Hepatocyte (in vitro differentiated cells): ENCODE results near the gene EPHA2. TPM values are rescaled to one million over a fixed set of nuclear protein-coding genes. Genes with fewer than 3 reads are reported as not detected.

Source experiments
- DNase-seq: peaks from one replicate; pipeline ENCODE4 v3.0.0-alpha.2; 2016; ENCODE audit warnings: low spot score
- H2AFZ ChIP-seq: fragments of 200-600 bp; sonication (generic); 2 replicates; pipeline ENCODE4 v1.6.0; 2016; ENCODE audit warnings: antibody characterized with exemption, mild to moderate bottlenecking
- H3K27ac ChIP-seq: fragments of 200-600 bp; sonication (generic); 2 replicates; pipeline ENCODE4 v1.5.1; 2016; ENCODE audit warnings: mild to moderate bottlenecking
- H3K27me3 ChIP-seq: fragments of 200-600 bp; sonication (generic); 2 replicates; pipeline ENCODE4 v1.6.1; 2016
- H3K36me3 ChIP-seq: fragments of 200-600 bp; sonication (generic); replicated peaks from 2 replicates; pipeline ENCODE4 v1.5.1; 2016; ENCODE audit warnings: low read depth; ENCODE audit not compliant: insufficient read depth
- H3K4me1 ChIP-seq: fragments of 200-600 bp; sonication (generic); 2 replicates; pipeline ENCODE4 v1.5.1; 2016; ENCODE audit warnings: mild to moderate bottlenecking, moderate library complexity; ENCODE audit not compliant: insufficient read depth
- H3K4me2 ChIP-seq: fragments of 200-600 bp; sonication (generic); 2 replicates; pipeline ENCODE4 v1.6.0; 2016
- H3K4me3 ChIP-seq: fragments of 200-600 bp; sonication (generic); 2 replicates; pipeline ENCODE4 v1.5.1; 2016; ENCODE audit warnings: mild to moderate bottlenecking
- H3K79me2 ChIP-seq: fragments of 200-600 bp; sonication (generic); 2 replicates; pipeline ENCODE4 v1.6.0; 2017; ENCODE audit warnings: mild to moderate bottlenecking
- H3K9me2 ChIP-seq: fragments of 200-600 bp; sonication (generic); replicated peaks from 2 replicates; pipeline ENCODE4 v1.6.0; 2017; ENCODE audit warnings: mild to moderate bottlenecking; ENCODE audit not compliant: insufficient read depth
- H3K9me3 ChIP-seq: fragments of 200-600 bp; sonication (generic); 2 replicates; pipeline ENCODE4 v1.5.1; 2016; ENCODE audit warnings: low read depth, mild to moderate bottlenecking
- H4K20me1 ChIP-seq: fragments of 200-600 bp; sonication (generic); 2 replicates; pipeline ENCODE4 v1.6.0; 2016; ENCODE audit warnings: mild to moderate bottlenecking; ENCODE audit not compliant: insufficient read depth, poor library complexity, severe bottlenecking
- CTCF ChIP-seq: fragments of 200-600 bp; sonication (generic); IDR thresholded peaks from 2 replicates; pipeline ENCODE4 v1.5.1; 2016; ENCODE audit warnings: antibody characterized with exemption, mild to moderate bottlenecking; ENCODE audit not compliant: poor library complexity
- EZH2 ChIP-seq: fragments of 200-600 bp; sonication (generic); IDR thresholded peaks from 2 replicates; pipeline ENCODE4 v1.6.1; 2016; ENCODE audit warnings: antibody characterized with exemption, mild to moderate bottlenecking, borderline replicate concordance
- EZH2phosphoT487 ChIP-seq: fragments of 200-600 bp; sonication (generic); IDR thresholded peaks from one replicate; pipeline ENCODE4 v1.6.1; 2018; ENCODE audit warnings: antibody characterized with exemption, mild to moderate bottlenecking, low read depth, moderate library complexity; ENCODE audit not compliant: unreplicated experiment, severe bottlenecking
- WGBS: methylation state at CpG from one replicate; pipeline ENCODE4 v1.1.6; 2016; ENCODE audit warnings: low lambda C conversion rate; ENCODE audit errors: missing lambda C conversion rate; 5-methylcytosine and 5-hydroxymethylcytosine counted together
- polyA plus RNA-seq: library from polyadenylated mRNA; unstranded; fragments of >200 nt; fragmentation: Nextera tagmentation; extraction: Ambion mirVana; gene quantifications from 2 replicates; pipeline ENCODE4 v1.2.1, GENCODE V29; 2016
- total RNA-seq: library from RNA; depleted of rRNA; stranded (reverse); fragments of >200 nt; gene quantifications from 2 replicates; pipeline ENCODE4 v1.2.3, GENCODE V29; 2014

Gene EPHA2
- total and polyA plus RNA-seq, 2 experiments from 2014 or later, result 20.4 to 27.3 TPM

- H3K36me3 ChIP-seq, result no peaks in the 10 kb centered on the region
- H3K4me2 ChIP-seq, result peak overlapping the region; percentile 62
- no peaks in the 10 kb centered on the region for H3K27me3 ChIP-seq
- no peaks in the 10 kb centered on the region for H3K9me3 ChIP-seq
- TF ChIP-seq EZH2phosphoT487, result no peak
- TF ChIP-seq EZH2, result no peak
- no peak for TF ChIP-seq CTCF
- H4K20me1 ChIP-seq, result no peaks in the 10 kb centered on the region
- H2AFZ ChIP-seq, result no peak overlapping the region
- H3K79me2 ChIP-seq, result no peaks in the 10 kb centered on the region
- H3K4me1 ChIP-seq, result peaks cover 64% of the 10 kb centered on the region
- H3K27ac ChIP-seq, result peak overlapping the region; percentile 95
- no peaks in the 10 kb centered on the region for H3K9me2 ChIP-seq
- no peak overlapping the region for H3K4me3 ChIP-seq
- DNase-seq, result no peak
- WGBS, result 79% methylated on average over 7 of the region's 7 CpGs
These were observed 20.8 kb upstream of the EPHA2 start for GRCh38 chr1:16176653-16177052.

GRCh38 chr1:16175610-16176553 lies 20.0 kb upstream of the EPHA2 start:
- Histone ChIP-seq H3K79me2 (no peaks in the 10 kb centered on the region), H3K36me3 (no peaks in the 10 kb centered on the region), H4K20me1 (no peaks in the 10 kb centered on the region), H2AFZ (no peak overlapping the region), H3K27me3 (no peaks in the 10 kb centered on the region), H3K4me1 (peaks cover 57% of the 10 kb centered on the region), H3K9me3 (no peaks in the 10 kb centered on the region), H3K4me3 (no peak overlapping the region), H3K27ac (peak overlapping the region; percentile 95), H3K9me2 (no peaks in the 10 kb centered on the region), H3K4me2 (peak overlapping the region; percentile 62)
- peak; percentile 88 for DNase-seq
- TF ChIP-seq EZH2 (no peak), CTCF (no peak), EZH2phosphoT487 (no peak)
- 37% methylated on average over 24 of the region's 24 CpGs for WGBS

- Histone ChIP-seq H3K9me2 (no peaks in the 10 kb centered on the region), H3K4me2 (peak overlapping the region; percentile 53), H3K4me1 (peaks cover 57% of the 10 kb centered on the region), H3K27ac (peak overlapping the region; percentile 95), H3K79me2 (no peaks in the 10 kb centered on the region), H2AFZ (no peak overlapping the region), H3K4me3 (no peak overlapping the region), H4K20me1 (no peaks in the 10 kb centered on the region), H3K36me3 (no peaks in the 10 kb centered on the region), H3K9me3 (no peaks in the 10 kb centered on the region), H3K27me3 (no peaks in the 10 kb centered on the region)
- 76% methylated on average over 21 of the region's 22 CpGs for WGBS
- DNase-seq, result no peak
- TF ChIP-seq EZH2phosphoT487 (no peak), CTCF (no peak), EZH2 (no peak)
These were observed 19.2 kb upstream of the EPHA2 start for GRCh38 chr1:16174886-16175598.
